H1 (cell line): ENCODE data around the gene ANKS1A. TPM values are rescaled to one million over a fixed set of nuclear protein-coding genes. Genes with fewer than 3 reads are reported as not detected.

Source experiments
- POLR2AphosphoS5 ChIP-seq: IDR thresholded peaks from 2 replicates; pipeline ENCODE4 v1.6.1; 2011; ENCODE audit warnings: low read depth, low read length
- polyA plus RNA-seq, 7 experiments: library from polyadenylated mRNA; depleted of rRNA in 3 of 7; stranded (reverse) in 5 of 7; unstranded in 2 of 7; fragments of >200 nt in 5 of 7; fragments of 200-250 nt in 2 of 7; gene quantifications; 1 replicate in 5 of 7; 2 replicates in 1 of 7; 4 replicates in 1 of 7; pipeline versions ENCODE4 v1.2.1 to v1.2.3, GENCODE V29; 2011 to 2013; ENCODE audit warnings: missing spikeins in 2 of 7, mixed read lengths in 2 of 7
- total RNA-seq: library from RNA; stranded (reverse); fragmentation: NEBNext Ultra II Directional; extraction: Animal tissue kit (Norgen Biotek cat#: 25700); gene quantifications from 2 replicates; pipeline ENCODE4 v1.2.1, GENCODE V29; 2021
- TF ChIP-seq, protein P1 (sequence below): fragments of 300-600 bp; sonication (generic); IDR thresholded peaks from 2 replicates; pipeline ENCODE4 v1.7.1; 2012; ENCODE audit warnings: low read length, moderate library complexity, mild to moderate bottlenecking, inconsistent platforms; ENCODE audit not compliant: insufficient replicate concordance

The ANKS1A gene
- total and polyA plus RNA-seq, 2 of the 8 experiments (the other 6 are each of a cell fraction or from before 2014, with no cell fraction given), result 9.8 to 30.9 TPM

DNA sequence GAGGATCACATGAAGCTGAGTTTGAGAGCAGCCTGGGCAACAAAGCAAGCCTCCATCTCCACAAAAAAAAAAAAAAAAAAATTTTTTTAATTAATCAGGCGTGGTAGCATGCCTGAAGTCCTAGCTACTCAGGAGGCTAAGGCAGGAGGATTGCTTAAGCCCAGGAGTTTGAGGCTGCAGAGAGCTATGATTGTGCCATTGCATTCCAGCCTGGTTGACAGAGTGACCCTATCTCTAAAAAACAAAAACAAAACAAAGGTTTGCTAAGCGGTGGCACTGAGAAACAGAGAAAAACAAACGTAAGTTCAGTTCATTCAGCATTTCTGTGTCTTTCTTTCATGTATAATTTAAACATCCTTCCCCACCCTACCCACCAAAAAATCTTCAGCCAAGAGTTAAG is 78.4 kb downstream of the ANKS1A start (continued):
- TF ChIP-seq, protein P1, sequence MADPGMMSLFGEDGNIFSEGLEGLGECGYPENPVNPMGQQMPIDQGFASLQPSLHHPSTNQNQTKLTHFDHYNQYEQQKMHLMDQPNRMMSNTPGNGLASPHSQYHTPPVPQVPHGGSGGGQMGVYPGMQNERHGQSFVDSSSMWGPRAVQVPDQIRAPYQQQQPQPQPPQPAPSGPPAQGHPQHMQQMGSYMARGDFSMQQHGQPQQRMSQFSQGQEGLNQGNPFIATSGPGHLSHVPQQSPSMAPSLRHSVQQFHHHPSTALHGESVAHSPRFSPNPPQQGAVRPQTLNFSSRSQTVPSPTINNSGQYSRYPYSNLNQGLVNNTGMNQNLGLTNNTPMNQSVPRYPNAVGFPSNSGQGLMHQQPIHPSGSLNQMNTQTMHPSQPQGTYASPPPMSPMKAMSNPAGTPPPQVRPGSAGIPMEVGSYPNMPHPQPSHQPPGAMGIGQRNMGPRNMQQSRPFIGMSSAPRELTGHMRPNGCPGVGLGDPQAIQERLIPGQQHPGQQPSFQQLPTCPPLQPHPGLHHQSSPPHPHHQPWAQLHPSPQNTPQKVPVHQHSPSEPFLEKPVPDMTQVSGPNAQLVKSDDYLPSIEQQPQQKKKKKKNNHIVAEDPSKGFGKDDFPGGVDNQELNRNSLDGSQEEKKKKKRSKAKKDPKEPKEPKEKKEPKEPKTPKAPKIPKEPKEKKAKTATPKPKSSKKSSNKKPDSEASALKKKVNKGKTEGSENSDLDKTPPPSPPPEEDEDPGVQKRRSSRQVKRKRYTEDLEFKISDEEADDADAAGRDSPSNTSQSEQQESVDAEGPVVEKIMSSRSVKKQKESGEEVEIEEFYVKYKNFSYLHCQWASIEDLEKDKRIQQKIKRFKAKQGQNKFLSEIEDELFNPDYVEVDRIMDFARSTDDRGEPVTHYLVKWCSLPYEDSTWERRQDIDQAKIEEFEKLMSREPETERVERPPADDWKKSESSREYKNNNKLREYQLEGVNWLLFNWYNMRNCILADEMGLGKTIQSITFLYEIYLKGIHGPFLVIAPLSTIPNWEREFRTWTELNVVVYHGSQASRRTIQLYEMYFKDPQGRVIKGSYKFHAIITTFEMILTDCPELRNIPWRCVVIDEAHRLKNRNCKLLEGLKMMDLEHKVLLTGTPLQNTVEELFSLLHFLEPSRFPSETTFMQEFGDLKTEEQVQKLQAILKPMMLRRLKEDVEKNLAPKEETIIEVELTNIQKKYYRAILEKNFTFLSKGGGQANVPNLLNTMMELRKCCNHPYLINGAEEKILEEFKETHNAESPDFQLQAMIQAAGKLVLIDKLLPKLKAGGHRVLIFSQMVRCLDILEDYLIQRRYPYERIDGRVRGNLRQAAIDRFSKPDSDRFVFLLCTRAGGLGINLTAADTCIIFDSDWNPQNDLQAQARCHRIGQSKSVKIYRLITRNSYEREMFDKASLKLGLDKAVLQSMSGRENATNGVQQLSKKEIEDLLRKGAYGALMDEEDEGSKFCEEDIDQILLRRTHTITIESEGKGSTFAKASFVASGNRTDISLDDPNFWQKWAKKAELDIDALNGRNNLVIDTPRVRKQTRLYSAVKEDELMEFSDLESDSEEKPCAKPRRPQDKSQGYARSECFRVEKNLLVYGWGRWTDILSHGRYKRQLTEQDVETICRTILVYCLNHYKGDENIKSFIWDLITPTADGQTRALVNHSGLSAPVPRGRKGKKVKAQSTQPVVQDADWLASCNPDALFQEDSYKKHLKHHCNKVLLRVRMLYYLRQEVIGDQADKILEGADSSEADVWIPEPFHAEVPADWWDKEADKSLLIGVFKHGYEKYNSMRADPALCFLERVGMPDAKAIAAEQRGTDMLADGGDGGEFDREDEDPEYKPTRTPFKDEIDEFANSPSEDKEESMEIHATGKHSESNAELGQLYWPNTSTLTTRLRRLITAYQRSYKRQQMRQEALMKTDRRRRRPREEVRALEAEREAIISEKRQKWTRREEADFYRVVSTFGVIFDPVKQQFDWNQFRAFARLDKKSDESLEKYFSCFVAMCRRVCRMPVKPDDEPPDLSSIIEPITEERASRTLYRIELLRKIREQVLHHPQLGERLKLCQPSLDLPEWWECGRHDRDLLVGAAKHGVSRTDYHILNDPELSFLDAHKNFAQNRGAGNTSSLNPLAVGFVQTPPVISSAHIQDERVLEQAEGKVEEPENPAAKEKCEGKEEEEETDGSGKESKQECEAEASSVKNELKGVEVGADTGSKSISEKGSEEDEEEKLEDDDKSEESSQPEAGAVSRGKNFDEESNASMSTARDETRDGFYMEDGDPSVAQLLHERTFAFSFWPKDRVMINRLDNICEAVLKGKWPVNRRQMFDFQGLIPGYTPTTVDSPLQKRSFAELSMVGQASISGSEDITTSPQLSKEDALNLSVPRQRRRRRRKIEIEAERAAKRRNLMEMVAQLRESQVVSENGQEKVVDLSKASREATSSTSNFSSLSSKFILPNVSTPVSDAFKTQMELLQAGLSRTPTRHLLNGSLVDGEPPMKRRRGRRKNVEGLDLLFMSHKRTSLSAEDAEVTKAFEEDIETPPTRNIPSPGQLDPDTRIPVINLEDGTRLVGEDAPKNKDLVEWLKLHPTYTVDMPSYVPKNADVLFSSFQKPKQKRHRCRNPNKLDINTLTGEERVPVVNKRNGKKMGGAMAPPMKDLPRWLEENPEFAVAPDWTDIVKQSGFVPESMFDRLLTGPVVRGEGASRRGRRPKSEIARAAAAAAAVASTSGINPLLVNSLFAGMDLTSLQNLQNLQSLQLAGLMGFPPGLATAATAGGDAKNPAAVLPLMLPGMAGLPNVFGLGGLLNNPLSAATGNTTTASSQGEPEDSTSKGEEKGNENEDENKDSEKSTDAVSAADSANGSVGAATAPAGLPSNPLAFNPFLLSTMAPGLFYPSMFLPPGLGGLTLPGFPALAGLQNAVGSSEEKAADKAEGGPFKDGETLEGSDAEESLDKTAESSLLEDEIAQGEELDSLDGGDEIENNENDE, result no peak
- TF ChIP-seq POLR2AphosphoS5, result no peak
